HFFc6 (cell line): Measurements from ENCODE around the gene PRKCH. TPM values are rescaled to one million over a fixed set of nuclear protein-coding genes. Genes with fewer than 3 reads are reported as not detected.

ENCODE experiments used
- DNase-seq: peaks from one replicate; pipeline ENCODE4 v3.0.0-alpha.2; 2018
- H3K27ac Mint-ChIP-seq: 2 replicates; pipeline ENCODE4 v1.8.0; 2020; ENCODE audit warnings: mild to moderate bottlenecking, mixed read lengths
- H3K27me3 Mint-ChIP-seq: 2 replicates; pipeline ENCODE4 v1.8.0; 2021; ENCODE audit warnings: mild to moderate bottlenecking, moderate library complexity, mixed read lengths; ENCODE audit not compliant: insufficient read depth
- H3K36me3 Mint-ChIP-seq: 2 replicates; pipeline ENCODE4 v1.8.0; 2021; ENCODE audit warnings: low read depth, mixed read lengths
- H3K4me1 Mint-ChIP-seq: 2 replicates; pipeline ENCODE4 v1.8.0; 2020; ENCODE audit warnings: low read depth, mixed read lengths
- H3K4me3 Mint-ChIP-seq: 2 replicates; pipeline ENCODE4 v1.8.0; 2020; ENCODE audit warnings: mild to moderate bottlenecking, moderate library complexity, mixed read lengths
- H3K9me3 Mint-ChIP-seq: 2 replicates; pipeline ENCODE4 v1.8.0; 2020; ENCODE audit warnings: mild to moderate bottlenecking, mixed read lengths
- CTCF ChIP-seq: fragments of 200-600 bp; sonication (generic); IDR thresholded peaks from 2 replicates; pipeline ENCODE4 v1.5.0; 2021; ENCODE audit warnings: antibody characterized with exemption, mild to moderate bottlenecking
- total RNA-seq, 6 experiments: library from RNA; stranded (reverse); fragmentation: NEBNext Ultra II Directional; extraction: Animal tissue kit (Norgen Biotek cat#: 25700); gene quantifications; 2 replicates in 1 of 6; 3 replicates in 5 of 6; pipeline ENCODE4 v1.2.3, GENCODE V29; 2021

PRKCH gene
- total RNA-seq, 6 experiments from 2014 or later = 0.17 to 1.2 (median 0.35) TPM

- Mint-ChIP-seq H3K27me3 (peaks cover 1% of the 10 kb centered on the region), H3K4me3 (peak overlapping the region; percentile 63), H3K9me3 (no peaks in the 10 kb centered on the region), H3K36me3 (no peaks in the 10 kb centered on the region), H3K4me1 (peaks cover 94% of the 10 kb centered on the region), H3K27ac (peak overlapping the region; percentile 96)
- no peak for TF ChIP-seq CTCF
- peak; percentile 48 for DNase-seq
Measured at GRCh38 chr14:61566537-61567225, 245.3 kb downstream of the PRKCH start.

GRCh38 chr14:61567838-61568571 is 246.6 kb downstream of the PRKCH start:
- H3K27me3 Mint-ChIP-seq = peaks cover 1% of the 10 kb centered on the region
- no peak overlapping the region for H3K4me3 Mint-ChIP-seq
- peak overlapping the region; percentile 21; the same call in 1 of the 2 replicates for H3K27ac Mint-ChIP-seq
- TF ChIP-seq CTCF = no peak
- H3K4me1 Mint-ChIP-seq = peaks cover 93% of the 10 kb centered on the region
- no peak for DNase-seq
- no peaks in the 10 kb centered on the region for H3K36me3 Mint-ChIP-seq
- H3K9me3 Mint-ChIP-seq = no peaks in the 10 kb centered on the region

- Mint-ChIP-seq H3K4me3 (no peak overlapping the region), H3K27me3 (peaks cover 1% of the 10 kb centered on the region), H3K27ac (no peak overlapping the region), H3K9me3 (no peaks in the 10 kb centered on the region), H3K36me3 (no peaks in the 10 kb centered on the region), H3K4me1 (peaks cover 93% of the 10 kb centered on the region)
- no peak for TF ChIP-seq CTCF
- no peak for DNase-seq
Measured at GRCh38 chr14:61568572-61569011, 247.2 kb downstream of the PRKCH start.

GRCh38 chr14:61569308-61569707 is 247.9 kb downstream of the PRKCH start:
- no peak for TF ChIP-seq CTCF
- no peak for DNase-seq
- H3K4me3 Mint-ChIP-seq = peak overlapping the region; percentile 49; the same call in 1 of the 2 replicates
- peak overlapping the region; percentile 9; the same call in 1 of the 2 replicates for H3K27ac Mint-ChIP-seq
- peaks cover 93% of the 10 kb centered on the region for H3K4me1 Mint-ChIP-seq
- H3K27me3 Mint-ChIP-seq = peaks cover 1% of the 10 kb centered on the region
- no peaks in the 10 kb centered on the region for H3K36me3 Mint-ChIP-seq
- H3K9me3 Mint-ChIP-seq = no peaks in the 10 kb centered on the region

GRCh38 chr14:61569812-61570548 is 248.6 kb downstream of the PRKCH start:
- no peak for TF ChIP-seq CTCF
- H3K27ac Mint-ChIP-seq = peak overlapping the region; percentile 51
- H3K4me3 Mint-ChIP-seq = peak overlapping the region; percentile 49; the same call in 1 of the 2 replicates
- peaks cover 91% of the 10 kb centered on the region for H3K4me1 Mint-ChIP-seq
- no peaks in the 10 kb centered on the region for H3K9me3 Mint-ChIP-seq
- no peaks in the 10 kb centered on the region for H3K36me3 Mint-ChIP-seq
- peak; percentile 54 for DNase-seq
- peaks cover 1% of the 10 kb centered on the region for H3K27me3 Mint-ChIP-seq
